Measurements from ENCODE around the gene NPHP4. TPM values are rescaled to one million over a fixed set of nuclear protein-coding genes. Genes with fewer than 3 reads are reported as not detected.

Gene NPHP4
- total and polyA plus RNA-seq, 4 donors, result 1.7 to 5.6 (median 3.5) TPM

DNA sequence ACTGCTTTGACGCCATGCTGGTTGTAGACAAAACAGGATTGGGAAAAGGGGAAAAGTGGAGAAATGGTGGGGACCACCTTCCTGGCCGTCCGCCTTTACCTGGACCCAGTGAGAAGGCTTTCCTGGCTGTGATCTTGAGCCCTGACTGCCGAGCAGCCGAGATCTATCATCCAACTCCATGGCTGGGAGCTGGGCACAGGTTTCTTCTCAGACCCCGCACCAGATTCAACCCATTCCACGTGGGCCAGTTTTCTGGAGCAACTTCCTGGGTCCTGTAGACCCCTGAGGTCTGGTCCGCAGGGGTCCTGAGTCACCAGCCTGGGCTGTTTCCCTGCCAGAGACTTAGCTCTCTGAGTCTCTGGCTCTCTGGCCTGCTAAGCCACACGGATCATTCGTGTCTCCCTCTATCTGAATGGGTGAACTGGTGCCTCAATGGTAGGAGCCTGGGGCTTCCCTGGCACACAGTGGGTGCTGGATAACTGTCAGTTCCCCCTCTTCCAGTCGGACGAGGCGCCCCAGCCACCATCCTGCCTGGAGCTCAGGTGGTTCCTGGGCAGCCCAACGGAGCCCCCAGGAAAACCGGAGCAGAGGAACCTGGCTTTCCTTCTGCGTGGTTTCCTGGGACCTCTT, 4.5 kb upstream of the NPHP4 start:
- Histone ChIP-seq H3K9me3 (ENCODE audit: control insufficient read depth in 4 of 4, low read length in 3 of 4) (no peaks in the 10 kb centered on the region), H3K4me1 (ENCODE audit: control insufficient read depth in 4 of 4, insufficient read depth in 4 of 4, low read length in 3 of 4) (peaks cover 0 to 10% (median 3%) of the 10 kb centered on the region in 4 donors), H3K4me3 (ENCODE audit: low read depth in 1 of 3, low read length in 3 of 3) (no peak overlapping the region), H3K27me3 (ENCODE audit: control insufficient read depth in 4 of 4, insufficient read depth in 4 of 4, low read length in 3 of 4) (no peaks in the 10 kb centered on the region), H3K36me3 (ENCODE audit: control insufficient read depth in 4 of 4, insufficient read depth in 3 of 4, low read depth in 1 of 4, low read length in 3 of 4) (no peaks in the 10 kb centered on the region), H3K9ac (ENCODE audit: low read depth in 1 of 2, low read length in 2 of 2) (no peak overlapping the region), H3K27ac (ENCODE audit: low read depth in 1 of 2, low read length in 2 of 2) (no peak overlapping the region)
- DNase-seq (ENCODE audit: low spot score), result no peak
- WGBS, result 90% methylated on average over 16 of the region's 16 CpGs
- TF ChIP-seq RAD21 (IDR thresholded peaks at IDR 0.05), result no peak
- TF ChIP-seq, protein P1, sequence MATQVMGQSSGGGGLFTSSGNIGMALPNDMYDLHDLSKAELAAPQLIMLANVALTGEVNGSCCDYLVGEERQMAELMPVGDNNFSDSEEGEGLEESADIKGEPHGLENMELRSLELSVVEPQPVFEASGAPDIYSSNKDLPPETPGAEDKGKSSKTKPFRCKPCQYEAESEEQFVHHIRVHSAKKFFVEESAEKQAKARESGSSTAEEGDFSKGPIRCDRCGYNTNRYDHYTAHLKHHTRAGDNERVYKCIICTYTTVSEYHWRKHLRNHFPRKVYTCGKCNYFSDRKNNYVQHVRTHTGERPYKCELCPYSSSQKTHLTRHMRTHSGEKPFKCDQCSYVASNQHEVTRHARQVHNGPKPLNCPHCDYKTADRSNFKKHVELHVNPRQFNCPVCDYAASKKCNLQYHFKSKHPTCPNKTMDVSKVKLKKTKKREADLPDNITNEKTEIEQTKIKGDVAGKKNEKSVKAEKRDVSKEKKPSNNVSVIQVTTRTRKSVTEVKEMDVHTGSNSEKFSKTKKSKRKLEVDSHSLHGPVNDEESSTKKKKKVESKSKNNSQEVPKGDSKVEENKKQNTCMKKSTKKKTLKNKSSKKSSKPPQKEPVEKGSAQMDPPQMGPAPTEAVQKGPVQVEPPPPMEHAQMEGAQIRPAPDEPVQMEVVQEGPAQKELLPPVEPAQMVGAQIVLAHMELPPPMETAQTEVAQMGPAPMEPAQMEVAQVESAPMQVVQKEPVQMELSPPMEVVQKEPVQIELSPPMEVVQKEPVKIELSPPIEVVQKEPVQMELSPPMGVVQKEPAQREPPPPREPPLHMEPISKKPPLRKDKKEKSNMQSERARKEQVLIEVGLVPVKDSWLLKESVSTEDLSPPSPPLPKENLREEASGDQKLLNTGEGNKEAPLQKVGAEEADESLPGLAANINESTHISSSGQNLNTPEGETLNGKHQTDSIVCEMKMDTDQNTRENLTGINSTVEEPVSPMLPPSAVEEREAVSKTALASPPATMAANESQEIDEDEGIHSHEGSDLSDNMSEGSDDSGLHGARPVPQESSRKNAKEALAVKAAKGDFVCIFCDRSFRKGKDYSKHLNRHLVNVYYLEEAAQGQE (IDR thresholded peaks at IDR 0.05), result no peak
- TF ChIP-seq GABPA (IDR thresholded peaks at IDR 0.05 in 1 of 2, conservative IDR thresholded peaks at IDR 0.05 in 1 of 2), result no peak
- no peak for TF ChIP-seq FOXA2 (IDR thresholded peaks at IDR 0.05)
- no peak for TF ChIP-seq JUND (IDR thresholded peaks at IDR 0.05)
- TF ChIP-seq, protein P2, sequence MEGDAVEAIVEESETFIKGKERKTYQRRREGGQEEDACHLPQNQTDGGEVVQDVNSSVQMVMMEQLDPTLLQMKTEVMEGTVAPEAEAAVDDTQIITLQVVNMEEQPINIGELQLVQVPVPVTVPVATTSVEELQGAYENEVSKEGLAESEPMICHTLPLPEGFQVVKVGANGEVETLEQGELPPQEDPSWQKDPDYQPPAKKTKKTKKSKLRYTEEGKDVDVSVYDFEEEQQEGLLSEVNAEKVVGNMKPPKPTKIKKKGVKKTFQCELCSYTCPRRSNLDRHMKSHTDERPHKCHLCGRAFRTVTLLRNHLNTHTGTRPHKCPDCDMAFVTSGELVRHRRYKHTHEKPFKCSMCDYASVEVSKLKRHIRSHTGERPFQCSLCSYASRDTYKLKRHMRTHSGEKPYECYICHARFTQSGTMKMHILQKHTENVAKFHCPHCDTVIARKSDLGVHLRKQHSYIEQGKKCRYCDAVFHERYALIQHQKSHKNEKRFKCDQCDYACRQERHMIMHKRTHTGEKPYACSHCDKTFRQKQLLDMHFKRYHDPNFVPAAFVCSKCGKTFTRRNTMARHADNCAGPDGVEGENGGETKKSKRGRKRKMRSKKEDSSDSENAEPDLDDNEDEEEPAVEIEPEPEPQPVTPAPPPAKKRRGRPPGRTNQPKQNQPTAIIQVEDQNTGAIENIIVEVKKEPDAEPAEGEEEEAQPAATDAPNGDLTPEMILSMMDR (IDR thresholded peaks at IDR 0.05; ENCODE audit: low read depth, low read length, missing input control), result no peak
- TF ChIP-seq, protein P3, sequence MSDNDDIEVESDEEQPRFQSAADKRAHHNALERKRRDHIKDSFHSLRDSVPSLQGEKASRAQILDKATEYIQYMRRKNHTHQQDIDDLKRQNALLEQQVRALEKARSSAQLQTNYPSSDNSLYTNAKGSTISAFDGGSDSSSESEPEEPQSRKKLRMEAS (IDR thresholded peaks at IDR 0.05), result no peak
- no peak for TF ChIP-seq NR2F2 (IDR thresholded peaks at IDR 0.05)
- no peak for TF ChIP-seq YY1 (IDR thresholded peaks at IDR 0.05)
- no peak for TF ChIP-seq ATF3 (IDR thresholded peaks at IDR 0.05)
- TF ChIP-seq HNF4A (conservative IDR thresholded peaks at IDR 0.05), result no peak

DNA sequence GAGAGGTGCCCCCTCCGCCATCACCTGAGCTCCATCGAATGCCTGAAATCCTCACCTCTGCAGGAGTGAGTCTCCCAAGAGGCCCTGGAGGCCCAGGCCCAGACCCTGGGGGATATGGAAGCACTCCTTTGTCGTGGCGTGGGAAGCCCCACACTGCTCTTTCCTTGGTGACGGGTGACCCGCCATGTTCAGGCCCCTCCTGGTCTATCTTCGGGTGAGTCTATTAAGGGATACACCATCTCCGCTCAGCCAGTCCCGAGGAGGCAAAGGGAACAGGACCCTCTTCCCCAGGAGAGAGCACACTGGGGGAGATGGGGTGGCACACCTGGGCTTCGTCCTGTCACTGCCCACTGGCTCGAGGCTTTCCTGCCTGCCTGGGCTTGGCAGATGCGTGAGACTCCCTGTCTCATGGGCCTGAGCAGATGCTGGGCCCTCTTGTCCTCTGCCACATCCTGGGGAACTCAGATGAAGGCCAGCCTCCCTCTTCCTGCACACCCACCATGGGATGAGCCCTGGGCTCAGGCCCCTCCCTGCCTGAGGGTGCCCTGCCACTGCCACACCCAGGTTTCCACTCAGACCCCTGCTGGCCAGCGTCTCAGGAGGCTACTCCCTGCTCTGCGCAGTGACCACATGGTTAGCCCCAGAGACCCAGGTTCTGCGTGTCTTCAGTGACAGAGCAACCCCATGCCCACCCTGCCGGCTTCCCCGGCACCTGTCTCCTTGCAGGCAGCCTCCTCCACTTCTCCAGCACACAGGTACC, 3.8 kb upstream of the NPHP4 start:
- Histone ChIP-seq H3K9me3 (ENCODE audit: control insufficient read depth in 4 of 4, low read length in 3 of 4) (no peaks in the 10 kb centered on the region), H3K4me1 (ENCODE audit: control insufficient read depth in 4 of 4, insufficient read depth in 4 of 4, low read length in 3 of 4) (peaks cover 2 to 14% (median 4%) of the 10 kb centered on the region in 4 donors), H3K27ac (ENCODE audit: low read depth in 1 of 2, low read length in 2 of 2) (no peak overlapping the region), H3K36me3 (ENCODE audit: control insufficient read depth in 4 of 4, insufficient read depth in 3 of 4, low read depth in 1 of 4, low read length in 3 of 4) (no peaks in the 10 kb centered on the region), H3K4me3 (ENCODE audit: low read depth in 1 of 3, low read length in 3 of 3) (no peak overlapping the region), H3K27me3 (ENCODE audit: control insufficient read depth in 4 of 4, insufficient read depth in 4 of 4, low read length in 3 of 4) (no peaks in the 10 kb centered on the region), H3K9ac (ENCODE audit: low read depth in 1 of 2, low read length in 2 of 2) (no peak overlapping the region)
- DNase-seq (ENCODE audit: low spot score), result no peak
- WGBS, result 95% methylated on average over 17 of the region's 17 CpGs
- no peak for TF ChIP-seq YY1 (IDR thresholded peaks at IDR 0.05)
- TF ChIP-seq GABPA (IDR thresholded peaks at IDR 0.05 in 1 of 2, conservative IDR thresholded peaks at IDR 0.05 in 1 of 2), result no peak
- TF ChIP-seq ZBTB33 (IDR thresholded peaks at IDR 0.05), result no peak
- TF ChIP-seq HNF4G (IDR thresholded peaks at IDR 0.05), result no peak
- TF ChIP-seq EGR1 (IDR thresholded peaks at IDR 0.05; ENCODE audit: low read depth in 2 of 2), result no peak
- TF ChIP-seq RXRA (IDR thresholded peaks at IDR 0.05), result no peak
- TF ChIP-seq JUND (IDR thresholded peaks at IDR 0.05), result no peak
- no peak for TF ChIP-seq HNF4A (conservative IDR thresholded peaks at IDR 0.05)
- TF ChIP-seq TAF1 (conservative IDR thresholded peaks at IDR 0.05), result no peak

Data from liver (tissue), 9 donors.